NB4 (cell line): ENCODE results near the gene TALDO1.

ENCODE experiments used
- CTCF ChIP-seq: IDR thresholded peaks from one replicate; pipeline ENCODE4 v1.5.1; 2012; ENCODE audit warnings: low read depth, low read length
- POLR2A ChIP-seq: IDR thresholded peaks from 2 replicates; pipeline ENCODE4 v1.6.1; 2011; ENCODE audit warnings: mild to moderate bottlenecking; ENCODE audit not compliant: insufficient read length; ENCODE audit errors: extremely low read depth
- TF ChIP-seq, protein P1 (sequence below): IDR thresholded peaks from 2 replicates; pipeline ENCODE4 v1.6.1; 2011; ENCODE audit warnings: low read depth, low read length

GRCh38 chr11:709109-709997, 37.9 kb upstream of the TALDO1 start:
- TF ChIP-seq CTCF = no peak
- no peak for TF ChIP-seq POLR2A
- TF ChIP-seq, protein P1, sequence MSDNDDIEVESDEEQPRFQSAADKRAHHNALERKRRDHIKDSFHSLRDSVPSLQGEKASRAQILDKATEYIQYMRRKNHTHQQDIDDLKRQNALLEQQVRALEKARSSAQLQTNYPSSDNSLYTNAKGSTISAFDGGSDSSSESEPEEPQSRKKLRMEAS = no peak
